A673 (cell line): ENCODE results near the gene OSBPL8. TPM values are rescaled to one million over a fixed set of nuclear protein-coding genes. Genes with fewer than 3 reads are reported as not detected.
"Not testable (repeated sequence)": the region's sequence is repeated elsewhere in the genome, so short reads cannot be mapped to it uniquely, and the experiment has no call there.

Source experiments
- BruUV-seq: library from RNA; stranded (reverse); fragments of 400-500 nt; replicated peaks from 2 replicates; lab custom pipeline; 2021; lab: Mats Ljungman, UMichigan
- CTCF ChIA-PET: fragments of 300-600 bp; sonication (Branson Sonifier 250); formaldehyde crosslinking; loops from one replicate; lab custom pipeline; 2022; ENCODE audit warnings: antibody characterized with exemption; lab: Charles Lee
- POLR2A ChIA-PET: fragments of 300-600 bp; sonication (Branson Sonifier 250); formaldehyde crosslinking; loops from one replicate; lab custom pipeline; 2022; ENCODE audit warnings: antibody characterized with exemption; ENCODE audit not compliant: low non-redundant PET; lab: Charles Lee
- DNase-seq: peaks from one replicate; pipeline ENCODE4 v3.0.0-alpha.2; 2015; ENCODE audit warnings: low spot score
- H3K27ac ChIP-seq: fragments of 200-600 bp; sonication (generic); 2 replicates; pipeline ENCODE4 v1.5.1; 2016; ENCODE audit warnings: mixed run types, low read depth, mild to moderate bottlenecking, mixed read lengths, antibody characterized with exemption, low read length; ENCODE audit not compliant: poor library complexity, severe bottlenecking
- H3K27me3 ChIP-seq: fragments of 200-600 bp; sonication (generic); replicated peaks from 2 replicates; pipeline ENCODE4 v1.6.1; 2017; ENCODE audit warnings: mixed run types, low read depth, mild to moderate bottlenecking, mixed read lengths, antibody characterized with exemption, low read length; ENCODE audit not compliant: insufficient read depth, poor library complexity
- H3K36me3 ChIP-seq: fragments of 200-600 bp; sonication (generic); 2 replicates; pipeline ENCODE4 v1.6.1; 2016; ENCODE audit warnings: mixed run types, mild to moderate bottlenecking, mixed read lengths, antibody characterized with exemption, low read length; ENCODE audit not compliant: insufficient read depth, poor library complexity, severe bottlenecking
- H3K4me1 ChIP-seq: fragments of 200-600 bp; sonication (generic); 2 replicates; pipeline ENCODE4 v1.6.1; 2017; ENCODE audit warnings: mixed run types, mild to moderate bottlenecking, mixed read lengths, antibody characterized with exemption, low read length; ENCODE audit not compliant: insufficient read depth, poor library complexity, severe bottlenecking
- H3K4me3 ChIP-seq: fragments of 200-600 bp; sonication (generic); 2 replicates; pipeline ENCODE4 v1.5.1; 2016; ENCODE audit warnings: low read depth, mixed run types, mild to moderate bottlenecking, mixed read lengths, low read length; ENCODE audit not compliant: poor library complexity, severe bottlenecking
- H3K9me3 ChIP-seq: fragments of 200-600 bp; sonication (generic); 2 replicates; pipeline ENCODE4 v1.6.1; 2016; ENCODE audit warnings: mixed run types, low read depth, mild to moderate bottlenecking, mixed read lengths, antibody characterized with exemption, low read length; ENCODE audit not compliant: poor library complexity, severe bottlenecking
- EZH2 ChIP-seq: fragments of 200-600 bp; sonication (generic); IDR thresholded peaks from 2 replicates; pipeline ENCODE4 v1.6.1; 2017; ENCODE audit warnings: borderline replicate concordance, low read depth, mild to moderate bottlenecking, mixed read lengths, antibody characterized with exemption, low read length; ENCODE audit not compliant: poor library complexity, severe bottlenecking
- intact Hi-C: fragments of 100-400 bp; cut with micrococcal nuclease; formaldehyde crosslinking; loops from one replicate; pipeline ENCODE4 v1.10.0; 2022; ENCODE audit not compliant: unreplicated experiment
- total RNA-seq: library from RNA; stranded (reverse); gene quantifications from 2 replicates; pipeline ENCODE4 v1.2.3, GENCODE V29; 2021
- TF ChIP-seq, protein P1 (sequence below): fragments of 300-800, 200-600 bp; sonication (generic); conservative IDR thresholded peaks from 2 replicates; pipeline ENCODE4 v1.5.1; 2017; ENCODE audit warnings: low read depth, mild to moderate bottlenecking, antibody characterized with exemption, low read length, moderate library complexity, mixed read lengths

OSBPL8 gene
- total RNA-seq, 1 experiment from 2014 or later: 86.1 TPM

DNA sequence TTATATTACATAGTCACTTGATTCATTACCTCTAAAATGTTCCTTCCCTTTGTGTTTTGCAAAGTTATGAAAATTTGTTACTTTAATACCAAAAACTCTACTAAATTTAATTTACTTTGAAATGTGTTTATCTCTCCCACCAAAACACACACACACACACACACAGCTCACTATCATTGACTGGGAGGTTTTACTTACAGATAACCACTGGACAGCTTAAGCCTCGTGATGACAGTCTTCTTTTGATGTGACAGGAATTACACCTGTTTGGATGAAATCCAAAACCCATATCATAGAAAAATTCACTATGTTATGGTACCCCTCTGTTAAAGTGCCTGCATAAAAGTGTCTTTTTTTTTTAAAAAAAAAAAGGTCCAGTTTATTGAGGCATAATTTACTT is 227.0 kb downstream of the OSBPL8 start:
- TF ChIP-seq, protein P1, sequence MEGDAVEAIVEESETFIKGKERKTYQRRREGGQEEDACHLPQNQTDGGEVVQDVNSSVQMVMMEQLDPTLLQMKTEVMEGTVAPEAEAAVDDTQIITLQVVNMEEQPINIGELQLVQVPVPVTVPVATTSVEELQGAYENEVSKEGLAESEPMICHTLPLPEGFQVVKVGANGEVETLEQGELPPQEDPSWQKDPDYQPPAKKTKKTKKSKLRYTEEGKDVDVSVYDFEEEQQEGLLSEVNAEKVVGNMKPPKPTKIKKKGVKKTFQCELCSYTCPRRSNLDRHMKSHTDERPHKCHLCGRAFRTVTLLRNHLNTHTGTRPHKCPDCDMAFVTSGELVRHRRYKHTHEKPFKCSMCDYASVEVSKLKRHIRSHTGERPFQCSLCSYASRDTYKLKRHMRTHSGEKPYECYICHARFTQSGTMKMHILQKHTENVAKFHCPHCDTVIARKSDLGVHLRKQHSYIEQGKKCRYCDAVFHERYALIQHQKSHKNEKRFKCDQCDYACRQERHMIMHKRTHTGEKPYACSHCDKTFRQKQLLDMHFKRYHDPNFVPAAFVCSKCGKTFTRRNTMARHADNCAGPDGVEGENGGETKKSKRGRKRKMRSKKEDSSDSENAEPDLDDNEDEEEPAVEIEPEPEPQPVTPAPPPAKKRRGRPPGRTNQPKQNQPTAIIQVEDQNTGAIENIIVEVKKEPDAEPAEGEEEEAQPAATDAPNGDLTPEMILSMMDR: no peak
- TF ChIP-seq EZH2: no peak
- Histone ChIP-seq H3K4me3 (no peak overlapping the region), H3K4me1 (no peaks in the 10 kb centered on the region), H3K9me3 (no peaks in the 10 kb centered on the region), H3K27me3 (no peaks in the 10 kb centered on the region), H3K36me3 (no peaks in the 10 kb centered on the region), H3K27ac (no peak overlapping the region)
- no TSS peak for BruUV-seq
- DNase-seq: no peak
- ChIA-PET CTCF (no interaction called here), POLR2A (no interaction called here)
- intact Hi-C loops: no loop called here

DNA sequence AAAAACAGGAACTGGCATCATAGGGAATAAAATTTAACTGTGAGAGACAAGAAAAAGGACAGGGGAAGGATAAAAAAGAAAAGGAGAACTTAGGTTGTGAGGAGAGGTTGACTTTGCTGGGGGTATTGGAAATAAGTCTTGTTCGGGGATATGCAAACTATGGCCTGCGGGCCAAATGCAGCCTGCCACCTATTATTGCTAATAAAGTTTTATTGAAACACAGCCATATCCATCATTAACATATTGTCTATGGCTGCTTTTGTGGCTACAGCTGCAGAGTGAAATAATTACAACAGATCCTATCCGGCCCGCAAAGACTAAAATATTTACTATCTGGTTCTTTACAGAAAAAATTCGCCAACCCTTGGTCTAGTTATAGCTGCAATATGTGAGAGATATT is 230.0 kb downstream of the OSBPL8 start:
- Histone ChIP-seq H3K36me3 (no peaks in the 10 kb centered on the region), H3K4me3 (no peak overlapping the region), H3K27me3 (no peaks in the 10 kb centered on the region), H3K4me1 (no peaks in the 10 kb centered on the region), H3K27ac (no peak overlapping the region), H3K9me3 (no peaks in the 10 kb centered on the region)
- DNase-seq: no peak
- TF ChIP-seq EZH2: no peak
- TF ChIP-seq, protein P1: no peak
- intact Hi-C loops: no loop called here
- ChIA-PET CTCF (no interaction called here), POLR2A (no interaction called here)
- BruUV-seq: no TSS peak

DNA sequence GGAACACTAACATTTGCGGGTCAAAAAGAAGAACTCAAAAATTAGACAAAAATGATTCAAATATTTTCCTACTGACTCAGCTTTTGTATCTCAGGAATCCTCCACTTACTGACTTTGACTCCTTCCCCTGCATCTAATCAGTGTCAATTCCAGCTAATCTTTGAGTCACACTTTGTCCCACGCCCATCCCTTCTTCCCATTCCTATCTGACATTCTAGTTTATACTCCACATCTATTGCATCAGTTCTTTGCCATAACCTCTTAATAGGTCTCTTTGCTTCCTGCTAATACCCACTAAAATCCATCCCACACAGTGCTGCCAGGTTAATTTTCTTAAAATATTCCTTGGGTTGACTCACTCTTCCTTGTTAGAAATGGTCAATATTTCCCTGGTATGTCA is 230.4 kb downstream of the OSBPL8 start:
- Histone ChIP-seq H3K4me3 (no peak overlapping the region), H3K36me3 (no peaks in the 10 kb centered on the region), H3K27ac (no peak overlapping the region), H3K27me3 (no peaks in the 10 kb centered on the region), H3K4me1 (no peaks in the 10 kb centered on the region), H3K9me3 (no peaks in the 10 kb centered on the region)
- TF ChIP-seq, protein P1: no peak
- TF ChIP-seq EZH2: no peak
- DNase-seq: peak; percentile 49
- intact Hi-C loops: no loop called here
- POLR2A ChIA-PET: no interaction called here
- CTCF ChIA-PET: no interaction called here
- no TSS peak for BruUV-seq

DNA sequence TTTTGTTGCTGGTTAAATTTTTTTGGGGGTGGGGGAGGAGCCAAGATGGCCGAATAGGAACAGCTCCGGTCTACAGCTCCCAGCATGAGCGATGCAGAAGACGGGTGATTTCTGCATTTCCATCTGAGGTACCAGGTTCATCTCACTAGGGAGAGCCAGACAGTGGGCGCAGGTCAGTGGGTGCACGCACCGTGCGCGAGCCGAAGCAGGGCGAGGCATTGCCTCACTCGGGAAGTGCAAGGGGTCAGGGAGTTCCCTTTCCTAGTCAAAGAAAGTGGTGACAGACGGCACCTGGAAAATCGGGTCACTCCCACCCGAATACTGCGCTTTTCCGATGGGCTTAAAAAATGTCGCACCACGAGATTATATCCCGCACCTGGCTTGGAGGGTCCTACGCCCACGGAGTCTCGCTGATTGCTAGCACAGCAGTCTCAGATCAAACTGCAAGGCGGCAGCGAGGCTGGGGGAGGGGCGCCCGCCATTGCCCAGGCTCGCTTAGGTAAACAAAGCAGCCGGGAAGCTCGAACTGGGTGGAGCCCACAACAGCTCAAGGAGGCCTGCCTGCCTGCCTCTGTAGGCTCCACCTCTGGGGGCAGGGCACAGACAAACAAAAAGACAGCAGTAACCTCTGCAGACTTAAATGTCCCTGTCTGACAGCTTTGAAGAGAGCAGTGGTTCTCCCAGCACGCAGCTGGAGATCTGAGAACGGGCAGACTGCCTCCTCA is 239.8 kb downstream of the OSBPL8 start:
- H3K4me1 ChIP-seq, intact Hi-C loops, H3K4me3 ChIP-seq, POLR2A ChIA-PET, DNase-seq, H3K36me3 ChIP-seq, CTCF ChIA-PET, BruUV-seq, H3K9me3 ChIP-seq, H3K27ac ChIP-seq, H3K27me3 ChIP-seq: not testable (repeated sequence)
